HG03521 (cell line): Measurements from ENCODE around the gene CACNA1I.

ENCODE experiments used
- ATAC-seq: cut with Tn5 transposase; IDR thresholded peaks from one replicate; pipeline ENCODE4 v1.9.1; 2021; ENCODE audit warnings: mild to moderate bottlenecking, moderate library complexity; ENCODE audit not compliant: unreplicated experiment

The CACNA1I gene

DNA sequence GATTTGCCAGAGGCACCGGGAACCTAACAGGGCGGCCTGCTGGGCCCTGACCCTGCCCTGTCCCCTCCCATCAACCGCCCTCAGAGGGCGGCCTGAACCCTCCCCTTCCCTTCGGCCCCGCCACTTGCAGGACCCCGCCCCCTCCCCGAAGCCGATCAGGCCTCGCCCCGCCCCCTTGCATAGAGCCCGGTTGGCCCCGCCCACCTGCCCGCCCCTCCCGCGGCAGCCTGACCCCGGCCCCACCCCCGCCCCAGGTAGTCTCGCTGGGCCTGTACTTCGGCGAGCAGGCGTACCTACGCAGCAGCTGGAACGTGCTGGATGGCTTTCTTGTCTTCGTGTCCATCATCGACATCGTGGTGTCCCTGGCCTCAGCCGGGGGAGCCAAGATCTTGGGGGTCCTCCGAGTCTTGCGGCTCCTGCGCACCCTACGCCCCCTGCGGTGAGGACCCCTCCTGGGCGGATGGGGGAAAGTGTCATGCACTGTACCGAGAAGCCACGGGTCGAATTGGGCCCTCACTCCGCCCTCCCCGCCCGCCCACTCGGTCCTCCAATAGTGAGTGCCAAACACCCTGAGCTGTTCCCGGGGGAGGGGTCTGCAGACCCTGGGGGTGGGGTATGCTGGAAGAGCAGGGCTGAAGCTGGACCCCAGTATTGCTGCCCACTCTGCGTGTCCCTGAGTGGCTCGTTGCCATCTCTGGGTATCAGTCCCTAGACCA is 94.1 kb downstream of the CACNA1I start:
- ATAC-seq = no peak

GRCh38 chr22:39665229-39665628 is 94.7 kb downstream of the CACNA1I start:
- no peak for ATAC-seq

DNA sequence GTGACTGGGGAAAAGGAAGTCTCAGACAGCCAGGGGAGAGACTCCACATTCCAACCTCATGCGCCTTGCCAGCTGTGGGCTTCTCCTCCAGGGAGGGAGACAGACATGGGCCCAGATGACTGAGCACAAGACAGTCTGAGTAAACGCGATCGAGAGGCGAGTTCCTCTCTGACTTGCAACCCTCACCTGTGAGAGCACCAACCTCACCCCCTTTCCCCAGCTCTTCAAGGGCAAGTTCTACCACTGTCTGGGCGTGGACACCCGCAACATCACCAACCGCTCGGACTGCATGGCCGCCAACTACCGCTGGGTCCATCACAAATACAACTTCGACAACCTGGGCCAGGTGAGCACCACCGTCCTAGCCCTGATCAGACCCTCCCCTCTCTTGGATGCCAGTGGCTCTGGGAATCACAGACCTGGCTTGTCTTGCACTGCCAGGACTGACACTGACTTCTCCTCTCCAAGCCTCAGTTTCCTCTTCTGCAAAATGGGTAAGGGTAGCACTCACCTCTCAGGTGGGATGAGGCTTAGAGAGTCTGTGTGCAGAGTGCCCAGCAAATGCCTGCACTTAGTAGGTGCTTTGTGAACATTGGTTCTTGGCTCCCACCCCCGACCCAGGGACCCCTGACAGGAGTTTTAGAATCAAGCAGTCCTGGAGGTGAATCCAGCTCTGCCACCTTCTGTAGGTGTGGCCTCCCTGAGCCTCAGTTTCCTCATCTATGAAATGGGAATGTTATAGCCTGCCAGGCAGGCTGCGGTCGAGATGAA is 95.3 kb downstream of the CACNA1I start:
- ATAC-seq = no peak

DNA sequence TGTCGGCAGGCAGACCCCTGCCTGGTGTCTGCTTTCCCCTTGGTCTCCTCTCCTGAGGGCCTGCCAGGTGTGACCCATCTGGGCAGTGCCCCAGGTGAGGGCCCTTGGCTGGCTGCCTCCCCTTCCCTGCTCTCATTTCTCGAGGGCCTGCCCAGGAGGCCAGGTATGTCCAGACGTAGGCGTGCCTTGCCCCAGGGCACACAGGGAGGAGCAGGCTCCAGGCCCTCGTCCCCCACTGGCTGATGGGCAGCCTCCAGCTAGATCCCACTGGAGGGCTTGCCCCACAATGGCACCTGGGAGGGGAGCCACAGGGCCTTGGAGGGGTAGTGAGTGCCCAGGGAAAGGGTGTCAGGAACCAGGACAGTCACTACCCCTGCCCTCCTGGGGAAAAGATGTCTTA is 95.9 kb downstream of the CACNA1I start:
- ATAC-seq = no peak

DNA sequence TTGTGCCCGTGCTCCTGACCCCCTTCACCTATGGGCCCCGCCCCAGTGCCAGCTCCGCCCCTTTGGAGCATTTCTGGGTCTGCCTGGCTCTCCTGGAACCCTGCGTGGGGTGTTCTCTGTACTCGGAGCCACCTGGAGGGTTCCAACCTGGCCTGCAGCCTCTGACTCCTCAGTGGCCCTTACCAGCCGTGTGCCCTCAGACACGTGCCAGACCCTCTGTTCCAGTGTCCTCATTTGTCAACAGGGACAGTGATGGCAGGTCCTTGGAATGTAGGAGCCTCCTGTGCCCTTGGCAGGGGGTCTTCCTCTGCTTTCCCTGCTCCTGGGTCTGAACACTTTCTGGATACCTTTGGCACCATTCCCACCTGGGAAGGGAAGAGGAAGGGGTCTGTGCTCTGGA is 96.4 kb downstream of the CACNA1I start:
- no peak for ATAC-seq

GRCh38 chr22:39669432-39669831 is 98.9 kb downstream of the CACNA1I start:
- ATAC-seq = no peak

DNA sequence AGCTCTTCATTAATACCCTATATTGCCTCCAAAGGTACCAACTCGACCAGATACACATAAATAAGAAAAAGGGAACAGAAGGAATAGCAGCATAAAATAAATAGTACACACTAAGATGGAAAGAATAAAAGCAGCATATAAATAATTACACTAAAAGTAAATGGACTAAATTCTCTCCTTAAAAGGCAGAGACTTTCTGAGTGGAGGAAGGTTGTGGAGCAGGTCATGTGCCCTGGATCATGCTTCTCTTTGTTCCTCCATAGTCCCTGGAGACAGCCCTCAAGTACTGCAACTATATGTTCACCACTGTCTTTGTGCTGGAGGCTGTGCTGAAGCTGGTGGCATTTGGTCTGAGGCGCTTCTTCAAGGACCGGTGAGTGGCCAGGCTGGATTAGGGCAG is 101.4 kb downstream of the CACNA1I start:
- no peak for ATAC-seq

GRCh38 chr22:39674536-39674935 is 104.0 kb downstream of the CACNA1I start:
- no peak for ATAC-seq

GRCh38 chr22:39675947-39676346 is 105.4 kb downstream of the CACNA1I start:
- no peak for ATAC-seq

- ATAC-seq = no peak
Measured at GRCh38 chr22:39677967-39678366, 107.4 kb downstream of the CACNA1I start.

- ATAC-seq = no peak
Measured at GRCh38 chr22:39678862-39679490, 108.4 kb downstream of the CACNA1I start.

DNA sequence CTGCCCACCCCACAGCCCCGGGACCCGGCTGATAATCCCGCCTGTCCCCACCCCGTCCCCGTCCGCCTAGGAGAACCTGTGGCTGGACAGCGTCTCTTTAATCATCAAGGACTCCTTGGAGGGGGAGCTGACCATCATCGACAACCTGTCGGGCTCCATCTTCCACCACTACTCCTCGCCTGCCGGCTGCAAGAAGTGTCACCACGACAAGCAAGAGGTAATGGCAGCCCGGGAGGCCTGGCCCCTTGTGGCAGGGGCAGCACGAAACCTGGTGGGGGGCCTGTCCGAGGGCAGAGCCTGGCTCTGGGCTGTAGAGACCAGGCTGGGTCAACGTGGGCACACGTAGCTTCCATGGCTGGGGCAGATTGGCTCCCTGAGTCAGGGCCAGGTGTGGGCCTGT is 109.1 kb downstream of the CACNA1I start:
- no peak for ATAC-seq

DNA sequence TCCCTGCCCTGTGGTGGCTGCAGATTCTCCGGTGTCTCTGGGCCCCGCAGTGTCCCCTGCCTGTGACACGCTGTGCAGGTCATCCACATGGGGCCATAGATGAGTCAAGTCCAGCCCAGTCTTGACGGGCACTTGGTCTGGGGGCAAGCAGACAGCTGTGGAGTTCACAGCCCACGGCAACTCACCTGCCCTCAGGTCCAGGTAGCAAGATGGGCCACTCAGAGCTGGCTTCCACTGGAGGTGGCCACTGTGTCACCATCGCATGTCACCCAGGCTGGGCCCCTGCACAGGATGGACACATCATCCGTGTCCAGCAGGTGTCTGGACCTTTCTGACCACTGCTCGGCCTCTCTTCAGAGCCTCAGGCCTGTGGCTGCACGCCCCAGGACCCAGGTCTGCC is 109.9 kb downstream of the CACNA1I start:
- ATAC-seq = no peak

DNA sequence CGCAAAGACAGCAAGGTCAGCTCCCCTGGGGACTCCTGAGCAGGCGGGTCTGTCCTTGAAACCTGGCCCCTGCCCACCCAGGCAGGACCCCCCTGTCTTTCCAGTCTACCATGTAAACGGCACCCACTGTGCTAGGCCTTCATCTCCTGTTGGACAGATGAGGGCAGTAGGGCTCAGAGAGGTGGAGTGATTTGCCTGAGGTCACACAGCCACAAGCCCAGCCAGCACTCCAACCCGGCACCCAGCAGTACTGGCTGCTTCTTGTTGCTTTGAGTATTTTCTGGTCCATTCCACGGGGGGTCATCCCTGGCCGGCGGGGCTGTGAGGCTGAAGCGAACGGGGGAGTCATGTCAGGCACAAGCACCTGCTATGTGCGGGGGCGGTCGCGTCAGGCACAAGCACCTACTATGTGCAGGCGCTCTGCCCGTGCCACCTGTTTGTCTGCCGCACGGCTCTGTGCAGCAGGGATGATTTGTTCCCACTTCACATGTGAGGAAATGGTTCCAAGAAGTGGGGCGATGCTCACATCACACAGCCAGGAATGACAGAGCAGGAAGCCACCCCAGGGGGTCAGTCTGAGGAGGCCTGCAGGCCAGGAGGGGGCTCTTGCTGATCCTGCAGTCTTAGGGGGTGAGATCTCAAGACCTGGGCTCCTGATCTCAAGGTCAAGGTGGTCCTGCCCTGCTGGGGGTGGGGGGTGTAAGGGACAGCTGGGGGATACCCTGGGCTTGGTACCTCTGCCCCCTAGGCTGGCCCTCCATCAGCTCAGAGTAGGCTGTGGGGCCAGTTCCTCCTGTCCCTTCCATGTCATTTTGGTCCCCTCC is 110.7 kb downstream of the CACNA1I start:
- ATAC-seq = no peak

GRCh38 chr22:39682994-39683393 is 112.4 kb downstream of the CACNA1I start:
- no peak for ATAC-seq

GRCh38 chr22:39683639-39684038 is 113.1 kb downstream of the CACNA1I start:
- ATAC-seq = no peak

GRCh38 chr22:39684702-39685281 is 114.2 kb downstream of the CACNA1I start:
- no peak for ATAC-seq

GRCh38 chr22:39685336-39686177 is 115.0 kb downstream of the CACNA1I start:
- ATAC-seq = no peak

DNA sequence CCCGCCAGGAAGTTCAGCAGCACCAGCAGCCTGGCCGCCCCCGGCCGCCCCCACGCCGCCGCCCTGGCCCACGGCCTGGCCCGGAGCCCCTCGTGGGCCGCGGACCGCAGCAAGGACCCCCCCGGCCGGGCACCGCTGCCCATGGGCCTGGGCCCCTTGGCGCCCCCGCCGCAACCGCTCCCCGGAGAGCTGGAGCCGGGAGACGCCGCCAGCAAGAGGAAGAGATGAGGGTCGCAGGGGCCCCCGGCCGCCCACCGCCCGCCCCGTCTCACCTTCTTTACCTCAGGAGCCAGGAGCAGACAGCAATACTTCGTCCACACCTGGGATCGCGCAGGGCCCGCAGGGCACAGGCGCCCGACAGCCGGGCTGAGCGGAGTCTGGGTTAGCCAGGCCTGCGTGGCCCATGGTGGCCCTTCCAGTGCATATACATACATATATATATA is 115.6 kb downstream of the CACNA1I start:
- no peak for ATAC-seq
